GM12875 (cell line): ENCODE measurements around the gene CROCC2.

ENCODE experiments used
- H3K4me3 ChIP-seq: one replicate; pipeline ENCODE4 v1.5.1; 2011; ENCODE audit warnings: low read depth, low read length, control low read depth
- TF ChIP-seq, protein P1 (sequence below): IDR thresholded peaks from 2 replicates; pipeline ENCODE4 v1.5.1; 2011; ENCODE audit warnings: low read depth, mild to moderate bottlenecking, control low read depth, inconsistent platforms, low read length, moderate library complexity, borderline replicate concordance; ENCODE audit not compliant: insufficient read depth

CROCC2 gene

DNA sequence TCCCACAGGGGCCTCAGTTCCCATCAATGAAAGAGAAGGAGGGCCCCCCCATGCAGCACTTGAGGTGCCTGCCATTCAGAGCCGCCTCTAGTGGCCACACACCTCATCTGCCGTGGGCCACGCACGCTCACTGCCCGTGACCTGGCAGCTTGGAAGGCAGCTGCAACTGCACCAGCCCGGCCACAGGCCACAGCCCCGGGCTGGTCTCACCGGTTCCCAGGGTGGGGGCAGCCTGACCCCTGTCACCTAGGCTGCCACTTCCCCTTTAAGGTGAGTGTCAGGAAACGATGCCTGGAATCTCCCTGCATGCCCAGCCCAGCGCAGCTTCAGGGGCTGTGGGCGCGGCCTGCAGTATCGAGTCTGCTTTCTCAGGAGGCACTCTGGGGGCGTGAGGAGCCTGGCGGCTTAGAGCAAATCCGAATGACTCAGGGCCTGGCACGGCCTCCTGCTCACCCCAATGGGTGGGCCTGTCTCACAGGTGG, 12.7 kb upstream of the CROCC2 start:
- TF ChIP-seq, protein P1, sequence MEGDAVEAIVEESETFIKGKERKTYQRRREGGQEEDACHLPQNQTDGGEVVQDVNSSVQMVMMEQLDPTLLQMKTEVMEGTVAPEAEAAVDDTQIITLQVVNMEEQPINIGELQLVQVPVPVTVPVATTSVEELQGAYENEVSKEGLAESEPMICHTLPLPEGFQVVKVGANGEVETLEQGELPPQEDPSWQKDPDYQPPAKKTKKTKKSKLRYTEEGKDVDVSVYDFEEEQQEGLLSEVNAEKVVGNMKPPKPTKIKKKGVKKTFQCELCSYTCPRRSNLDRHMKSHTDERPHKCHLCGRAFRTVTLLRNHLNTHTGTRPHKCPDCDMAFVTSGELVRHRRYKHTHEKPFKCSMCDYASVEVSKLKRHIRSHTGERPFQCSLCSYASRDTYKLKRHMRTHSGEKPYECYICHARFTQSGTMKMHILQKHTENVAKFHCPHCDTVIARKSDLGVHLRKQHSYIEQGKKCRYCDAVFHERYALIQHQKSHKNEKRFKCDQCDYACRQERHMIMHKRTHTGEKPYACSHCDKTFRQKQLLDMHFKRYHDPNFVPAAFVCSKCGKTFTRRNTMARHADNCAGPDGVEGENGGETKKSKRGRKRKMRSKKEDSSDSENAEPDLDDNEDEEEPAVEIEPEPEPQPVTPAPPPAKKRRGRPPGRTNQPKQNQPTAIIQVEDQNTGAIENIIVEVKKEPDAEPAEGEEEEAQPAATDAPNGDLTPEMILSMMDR = no peak
- H3K4me3 ChIP-seq = no peak overlapping the region

DNA sequence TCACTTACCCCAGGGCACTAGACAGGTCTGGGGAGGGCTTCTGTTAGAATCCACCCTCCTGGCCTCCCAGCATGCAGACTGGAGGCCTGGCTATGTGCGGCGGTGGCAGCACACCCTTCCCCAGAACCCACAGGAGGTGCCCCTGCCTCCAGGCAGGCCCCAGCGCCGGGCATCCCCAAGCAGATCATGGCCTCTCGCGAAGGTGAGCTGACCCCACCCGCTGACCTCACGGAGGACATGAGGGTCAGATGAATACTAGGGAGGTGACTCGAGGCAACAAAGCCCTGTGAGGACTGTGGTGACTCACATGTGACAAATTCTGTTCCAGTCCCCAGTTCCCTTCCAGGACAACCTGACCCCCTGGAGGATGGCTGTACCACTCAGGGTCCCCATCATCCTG, 12.1 kb upstream of the CROCC2 start:
- no peak overlapping the region for H3K4me3 ChIP-seq
- TF ChIP-seq, protein P1 = no peak

DNA sequence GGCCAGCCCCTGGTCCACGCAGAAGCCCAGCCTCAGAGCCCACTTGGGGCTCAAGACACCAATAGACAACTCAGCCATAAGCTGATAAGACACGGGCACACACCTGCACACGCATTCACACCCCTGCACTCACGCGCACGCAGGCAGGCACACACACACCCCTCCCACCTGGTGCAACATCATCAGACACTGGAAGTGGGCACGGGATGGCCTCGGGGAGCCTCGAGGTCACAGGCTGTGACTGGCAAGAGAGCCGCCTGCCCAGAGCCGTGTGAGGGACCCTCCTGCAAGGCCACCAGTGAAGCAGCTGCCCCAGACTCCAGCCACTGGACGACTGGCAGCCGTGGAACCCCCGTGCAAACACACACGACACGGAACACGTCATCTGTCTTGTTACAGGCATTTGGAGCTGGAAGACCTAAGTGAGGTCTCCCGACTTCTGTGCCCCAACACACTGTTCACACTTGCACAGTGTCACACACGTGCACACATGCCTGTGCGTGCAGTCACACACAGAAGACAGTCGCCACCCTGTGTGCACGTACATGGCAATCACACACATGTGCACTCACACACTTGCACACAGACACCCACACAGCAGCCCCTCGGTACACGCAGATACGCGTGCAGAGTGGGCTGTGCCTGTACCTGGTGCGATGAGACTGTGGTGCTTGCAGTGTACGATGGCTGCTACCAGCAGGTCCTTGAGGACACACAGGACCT, 11.1 kb upstream of the CROCC2 start:
- H3K4me3 ChIP-seq = no peak overlapping the region
- TF ChIP-seq, protein P1 = no peak

DNA sequence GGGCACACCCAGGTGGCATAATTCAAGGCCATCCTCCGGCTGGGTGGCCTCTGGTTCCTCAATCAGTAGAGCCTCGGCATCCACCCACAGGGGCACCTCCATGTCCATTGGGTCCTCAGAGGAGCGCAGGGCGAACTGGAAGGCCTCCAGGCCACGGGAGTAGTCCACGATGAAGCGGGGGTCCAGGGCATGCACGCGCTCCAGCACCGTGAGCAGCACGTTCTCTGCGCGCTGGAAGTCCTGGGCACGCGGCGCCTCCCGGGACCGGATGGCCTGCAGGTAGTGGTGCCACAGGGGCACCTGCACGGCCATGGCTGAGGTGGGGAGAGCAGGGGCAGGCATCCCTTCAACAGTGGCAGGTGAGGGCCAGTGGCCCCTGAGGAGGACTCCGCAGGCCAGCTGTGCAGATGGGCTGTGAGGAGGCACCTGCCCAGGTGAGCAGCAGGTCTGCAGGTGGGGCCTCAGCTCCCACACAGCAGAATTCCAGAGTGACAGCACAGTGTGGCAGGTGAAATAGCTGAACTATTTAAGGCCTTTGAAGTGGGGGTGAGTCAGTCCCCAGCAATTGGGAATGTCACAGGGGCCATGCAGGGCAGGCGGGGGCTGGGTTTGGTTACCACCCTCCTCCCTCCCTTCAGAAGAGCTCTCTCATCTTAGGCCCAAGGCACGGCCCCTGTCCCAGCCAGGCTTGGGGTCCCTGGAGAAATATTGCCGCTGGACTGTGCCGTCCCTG, 10.3 kb upstream of the CROCC2 start, which contains the start of gene MAB21L4:
Gene MAB21L4, minus strand, starts transcription at position 501 of the 733 bp plus-strand sequence. Its CDS starts 159 bp downstream, at position 342.
- TF ChIP-seq, protein P1 = no peak
- no peak within 1 kb of the TSS for H3K4me3 ChIP-seq

DNA sequence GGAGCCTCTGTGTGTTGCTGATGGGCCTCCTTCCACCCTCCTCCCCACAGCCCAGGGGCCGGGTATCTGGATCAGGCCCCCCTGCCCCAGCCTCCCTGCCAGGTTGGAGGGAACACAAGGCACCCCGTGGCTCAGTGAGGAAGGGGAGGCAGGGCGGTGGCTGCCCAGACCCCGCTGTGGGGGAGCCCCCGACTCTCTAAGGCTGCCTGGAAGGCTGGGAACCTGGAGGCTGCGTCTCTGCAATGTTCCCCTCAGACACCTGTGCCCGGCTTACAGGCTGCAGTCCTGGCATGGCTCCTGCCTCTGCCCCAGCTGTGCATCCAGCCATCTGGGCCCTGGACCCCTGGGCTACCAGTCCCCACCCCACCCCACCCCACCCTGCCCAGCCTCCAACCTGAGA, 9.7 kb upstream of the CROCC2 start:
- TF ChIP-seq, protein P1 = no peak
- no peak overlapping the region for H3K4me3 ChIP-seq

DNA sequence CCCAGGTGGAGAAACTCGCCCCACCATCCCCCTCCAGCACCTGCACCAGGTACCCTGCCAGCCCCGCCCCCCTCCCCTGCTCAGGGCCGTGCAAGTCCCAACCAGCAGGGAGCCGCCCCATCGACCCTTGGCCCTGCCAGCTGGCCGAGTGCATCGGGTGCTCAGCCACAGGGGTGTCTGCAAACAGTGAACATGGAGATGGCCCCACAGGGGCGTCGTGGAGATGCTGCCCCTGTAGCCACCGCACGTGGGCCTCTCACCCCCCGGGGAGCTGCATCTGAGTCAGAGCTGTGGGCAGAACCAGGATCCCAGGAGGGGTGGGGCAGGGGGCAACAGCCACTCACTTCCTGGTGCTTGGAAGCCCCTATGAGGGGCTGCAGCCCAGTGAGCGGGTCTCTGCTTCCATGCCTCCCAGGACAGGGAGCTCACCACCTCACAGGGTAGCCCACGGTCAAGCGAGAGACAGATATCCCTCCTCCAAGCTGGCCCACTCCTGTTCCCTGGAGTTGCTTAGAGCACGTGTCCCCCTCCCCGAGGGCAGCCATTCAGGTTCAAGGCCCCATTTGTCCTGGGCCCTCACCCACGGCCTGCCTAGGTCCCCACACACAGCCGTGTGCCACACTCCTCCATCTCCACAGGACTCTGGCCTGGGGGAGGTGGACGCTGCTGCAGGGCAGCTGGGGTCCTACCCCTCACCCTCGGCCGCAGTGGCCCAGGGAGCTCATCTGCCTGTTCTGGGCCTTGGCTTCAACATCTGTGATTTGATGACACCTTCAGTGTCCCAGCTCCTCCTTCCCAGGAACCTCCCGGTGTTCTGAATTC, 9.1 kb upstream of the CROCC2 start:
- no peak overlapping the region for H3K4me3 ChIP-seq
- TF ChIP-seq, protein P1 = no peak
